Measurements from ENCODE around the gene CCDC154.
"Not testable (repeated sequence)": the region's sequence is repeated elsewhere in the genome, so short reads cannot be mapped to it uniquely, and the experiment has no call there.

CCDC154 gene

DNA sequence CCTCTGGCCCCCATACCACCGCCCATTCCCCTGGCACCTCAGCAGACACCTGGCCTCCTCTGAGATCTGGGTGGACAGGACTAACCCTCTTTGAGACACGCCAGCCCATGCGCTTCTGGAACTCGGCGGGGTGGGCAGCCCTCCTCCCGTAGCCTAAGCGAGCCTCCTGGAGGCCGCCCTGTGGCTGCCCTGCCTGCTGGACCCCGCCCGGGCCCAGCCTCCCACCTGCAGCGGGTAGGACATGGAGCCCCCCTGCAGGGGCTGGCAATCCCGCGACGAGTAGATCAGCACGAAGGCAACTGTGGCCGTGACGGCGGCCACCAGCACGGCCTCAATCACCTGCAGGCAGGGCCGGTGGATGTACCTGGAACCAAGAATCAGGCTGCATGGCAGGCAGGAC lies 8.2 kb upstream of the CCDC154 start:
- no peak for DNase-seq

GRCh38 chr16:1451702-1452392 lies 7.5 kb upstream of the CCDC154 start:
- DNase-seq = no peak

DNA sequence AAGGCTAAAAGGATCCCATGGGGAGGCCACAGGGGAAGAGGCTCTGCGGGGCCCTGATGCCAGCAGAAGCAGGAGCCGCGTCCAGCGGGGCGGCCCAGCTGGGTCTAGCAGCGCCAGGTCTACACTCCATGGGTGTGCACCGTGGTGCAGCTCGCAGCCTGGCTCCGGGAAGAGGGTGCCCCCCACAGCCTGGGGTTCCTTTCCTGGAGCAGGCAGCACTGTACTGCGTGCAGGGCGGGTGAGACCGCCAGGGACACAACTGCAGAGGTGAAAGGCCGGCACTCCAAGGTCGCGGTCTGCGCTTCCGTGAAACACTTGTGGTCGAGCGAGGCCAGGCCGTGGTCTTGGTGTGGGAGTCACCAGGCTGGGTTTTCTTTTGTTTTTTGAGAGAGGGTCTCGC lies 6.5 kb upstream of the CCDC154 start:
- DNase-seq = no peak

GRCh38 chr16:1450218-1450617 lies 5.9 kb upstream of the CCDC154 start:
- no peak for DNase-seq

- no peak for DNase-seq
Measured at GRCh38 chr16:1449201-1449788, 4.9 kb upstream of the CCDC154 start.

DNA sequence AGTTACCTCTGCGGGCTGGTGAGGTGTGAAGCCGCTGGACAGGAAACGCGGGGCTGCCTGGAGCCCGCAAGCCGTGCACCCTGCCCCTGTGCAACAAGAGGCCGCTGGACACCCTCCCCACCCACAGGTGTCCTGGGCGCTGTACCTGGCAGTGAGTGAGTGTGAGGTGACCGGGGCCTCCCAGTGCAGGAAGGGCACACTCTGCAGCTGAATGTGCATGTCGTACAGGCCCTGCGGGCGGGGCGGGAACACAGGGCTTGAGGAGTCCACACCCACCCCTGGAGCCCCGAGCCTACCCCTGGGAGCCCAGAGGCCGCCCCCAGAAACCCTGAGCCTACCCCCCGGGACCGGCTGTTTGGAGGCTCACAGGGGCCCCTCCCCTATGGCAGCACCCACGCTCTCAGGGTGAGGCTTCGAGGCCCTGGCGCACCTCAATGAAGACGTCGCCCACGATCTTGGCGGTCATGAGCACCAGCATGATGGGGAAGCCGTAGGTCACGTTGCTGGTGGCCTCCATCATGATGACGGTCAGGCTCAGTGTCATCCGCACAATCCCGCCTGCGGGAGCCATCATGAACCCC lies 4.3 kb upstream of the CCDC154 start:
- DNase-seq = no peak

DNA sequence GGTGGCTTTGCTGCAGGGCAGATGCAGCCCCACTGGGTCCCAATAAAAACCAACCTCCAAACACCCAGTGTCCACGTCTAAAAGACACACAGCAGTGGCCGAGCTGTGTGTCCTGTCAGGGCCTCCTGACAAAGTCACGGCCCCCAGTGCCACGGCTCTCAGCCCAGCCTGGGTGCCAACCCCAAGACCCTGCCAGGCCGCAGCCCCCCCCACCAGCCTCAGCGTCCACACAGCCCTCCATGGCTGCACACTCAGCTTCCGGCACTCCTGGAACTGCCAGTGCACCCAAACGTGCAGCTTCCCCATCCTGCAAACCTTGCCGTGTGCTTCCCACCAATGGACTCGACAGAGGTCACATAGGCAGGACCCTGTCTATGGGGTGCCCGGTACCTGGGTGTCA lies 3.6 kb upstream of the CCDC154 start:
- DNase-seq = no peak

DNA sequence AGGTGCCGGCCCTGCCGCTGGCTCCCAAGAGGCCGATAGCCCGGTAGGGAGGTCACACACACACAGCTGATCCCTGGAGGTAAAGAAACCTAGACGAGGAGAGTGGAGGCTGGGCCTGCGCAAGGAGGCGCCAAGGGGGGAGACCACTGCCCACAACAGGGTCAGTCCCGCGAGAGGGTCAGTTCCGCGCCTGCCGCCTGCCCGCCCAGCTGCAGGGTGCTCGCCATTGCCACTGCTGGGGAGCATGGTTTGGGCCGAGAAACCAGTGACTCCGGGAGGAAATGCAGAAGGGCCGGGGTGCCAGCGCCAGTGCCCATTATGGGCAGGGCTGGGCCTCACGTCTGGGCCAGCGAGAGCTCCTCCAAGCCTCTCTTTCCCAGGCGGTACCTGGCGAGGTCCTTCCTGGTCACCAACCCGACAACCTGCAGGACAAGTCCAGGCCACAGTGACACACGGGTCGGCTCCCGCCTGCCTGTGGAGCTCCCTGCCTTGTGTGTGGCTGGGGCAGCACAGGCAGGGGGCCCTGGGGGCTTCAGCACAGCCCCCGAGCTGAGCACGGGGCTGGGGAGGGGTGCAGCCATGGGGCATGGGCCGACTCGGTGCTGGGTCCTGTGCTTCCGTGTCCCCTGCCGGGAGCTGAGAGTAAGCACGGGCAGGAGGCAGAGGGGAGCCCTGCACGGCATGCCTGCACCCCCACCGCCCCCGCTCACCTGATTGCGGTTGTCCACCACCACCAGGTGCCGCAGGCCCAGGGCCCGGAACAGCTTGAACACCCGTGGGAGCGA lies 2.1 kb upstream of the CCDC154 start:
- DNase-seq = no peak

- DNase-seq = no peak
Measured at GRCh38 chr16:1445518-1446203, 1.3 kb upstream of the CCDC154 start.

DNA sequence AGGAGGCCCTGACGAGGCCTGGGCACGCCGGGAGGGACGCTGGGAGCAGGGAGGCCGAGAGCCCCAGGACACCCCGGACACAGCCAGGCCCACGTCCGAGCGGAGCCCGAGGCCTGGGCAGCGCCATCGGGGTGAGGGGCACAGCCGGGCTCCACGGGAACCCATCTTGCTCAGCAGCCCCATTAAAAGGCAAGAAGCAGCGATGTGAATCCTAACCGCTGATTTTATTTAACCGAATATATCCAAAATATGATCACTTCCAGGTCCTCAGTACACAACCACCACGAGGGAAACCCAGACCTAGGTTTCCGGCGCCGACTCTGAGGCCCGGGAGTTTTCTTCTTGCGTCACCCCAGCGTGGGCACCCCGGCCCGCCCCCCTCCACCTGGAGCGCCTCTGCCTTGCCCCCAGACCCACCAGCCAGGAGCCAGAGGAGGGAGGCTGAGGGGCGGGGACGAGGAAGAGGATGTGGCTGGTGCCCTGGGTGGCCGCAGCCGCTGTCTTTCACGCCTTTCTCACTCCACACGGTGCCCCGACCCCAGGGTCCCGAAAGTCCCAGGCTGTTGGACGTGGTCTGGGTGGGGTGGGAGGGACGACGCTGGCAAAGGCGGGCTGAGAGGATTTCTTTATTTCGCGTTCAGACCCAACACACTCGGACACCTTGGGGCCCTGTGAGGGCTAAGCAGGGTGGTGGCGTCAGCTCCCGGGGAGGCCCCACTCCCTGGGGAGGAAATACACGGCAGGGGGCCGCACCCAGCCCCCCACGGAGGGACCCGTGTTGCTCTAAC lies 568 bp upstream of the CCDC154 start:
- no peak for DNase-seq

GRCh38 chr16:1443403-1443973 lies 868 bp downstream of the CCDC154 start:
- DNase-seq = no peak

DNA sequence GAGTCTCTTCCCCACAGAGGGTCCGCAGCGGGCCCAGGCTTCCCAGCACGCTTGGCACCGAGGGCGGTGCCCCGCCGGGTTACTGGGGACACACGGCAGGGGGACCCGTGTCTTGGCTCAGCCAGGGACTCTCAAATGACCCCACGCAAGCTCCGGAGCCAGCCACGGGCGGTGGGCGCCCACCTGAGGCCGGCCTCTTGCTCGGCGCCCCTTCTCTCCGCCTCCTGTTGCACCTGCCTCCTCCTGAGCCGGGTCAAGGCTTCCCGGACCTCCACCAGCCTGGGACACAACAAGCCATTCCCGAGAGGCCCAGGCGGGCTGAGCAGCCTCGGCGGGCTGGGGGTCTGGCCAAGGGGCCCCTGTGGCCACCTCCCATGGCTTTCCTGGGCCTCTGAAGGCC lies 1.7 kb downstream of the CCDC154 start:
- no peak for DNase-seq

DNA sequence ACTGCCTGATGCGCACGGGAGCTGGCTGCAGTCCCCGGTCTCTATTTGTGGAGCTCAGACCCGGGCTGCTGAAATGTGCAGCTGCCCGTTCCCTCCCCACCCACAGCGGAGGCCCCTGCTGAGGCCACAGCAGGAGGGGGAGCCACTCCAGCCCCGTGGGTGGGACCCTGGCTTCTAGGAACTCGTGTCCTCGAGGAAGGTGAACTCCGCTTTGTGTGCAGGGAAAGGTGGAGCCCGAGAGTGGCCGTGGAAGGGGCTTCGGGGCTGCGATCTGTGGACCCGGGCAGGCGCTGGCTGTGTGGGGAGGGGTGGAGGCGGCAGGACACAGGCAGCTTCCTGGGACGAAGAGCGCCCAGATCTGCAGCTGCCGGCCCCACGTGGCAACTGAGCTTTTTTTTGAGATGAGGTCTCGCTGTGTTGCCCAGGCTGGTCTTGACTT lies 2.9 kb downstream of the CCDC154 start:
- DNase-seq = no peak

DNA sequence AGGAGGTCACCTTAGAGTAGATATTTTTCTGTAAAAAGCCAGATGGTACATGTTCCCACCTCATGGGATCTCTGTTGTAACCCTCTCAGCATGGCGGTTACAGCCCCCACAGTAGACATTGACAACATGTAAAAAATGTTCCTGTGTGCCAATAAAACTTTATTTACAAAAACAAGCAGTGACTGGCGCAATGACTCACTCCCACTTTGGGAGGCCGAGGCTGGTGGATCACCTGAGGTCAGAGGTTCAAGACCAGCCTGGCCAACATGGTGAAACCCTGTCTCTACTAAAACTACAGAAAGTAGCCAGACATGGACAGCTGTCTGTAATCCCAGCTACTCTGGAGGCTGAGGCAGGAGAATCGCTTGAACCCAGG lies 4.7 kb downstream of the CCDC154 start:
- DNase-seq = not testable (repeated sequence)

GRCh38 chr16:1439058-1439698 lies 5.2 kb downstream of the CCDC154 start:
- no peak for DNase-seq

- no peak for DNase-seq
Measured at GRCh38 chr16:1438229-1439057, 5.9 kb downstream of the CCDC154 start.

GRCh38 chr16:1437606-1438005 lies 6.8 kb downstream of the CCDC154 start:
- DNase-seq = no peak

DNA sequence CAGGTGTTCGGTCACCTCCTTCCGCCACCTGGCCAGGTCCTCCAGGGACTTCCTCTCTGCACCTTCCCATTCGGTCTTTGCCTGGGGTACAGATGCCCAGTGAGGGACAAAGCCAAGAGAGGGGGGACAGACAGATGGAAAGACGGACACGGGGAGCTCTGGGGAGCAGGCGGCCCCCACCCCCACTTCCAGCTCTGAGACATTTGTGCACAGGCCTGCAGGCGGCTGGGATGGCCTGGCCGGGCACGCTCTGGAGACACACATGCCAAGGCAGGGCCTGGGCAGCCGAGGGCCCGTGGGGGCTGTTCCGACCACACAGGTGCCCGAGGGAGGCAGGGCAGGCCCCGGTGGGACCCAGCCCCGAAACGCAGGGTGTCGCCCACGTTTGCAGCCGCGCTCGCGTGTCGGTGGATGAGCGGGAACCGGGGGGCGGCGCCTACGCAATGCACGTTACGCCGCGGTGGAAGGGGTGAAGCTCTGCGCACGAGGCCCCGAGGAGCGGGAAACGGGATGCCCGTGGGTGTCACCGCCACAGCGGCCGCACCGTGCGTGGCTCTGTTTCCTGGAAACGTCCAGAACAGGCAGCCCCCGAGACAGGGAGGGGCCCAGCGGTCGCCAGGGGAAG lies 7.5 kb downstream of the CCDC154 start:
- DNase-seq = no peak

- DNase-seq = no peak
Measured at GRCh38 chr16:1435921-1436697, 8.2 kb downstream of the CCDC154 start.
